Brain microvascular endothelial cell (primary cell): ENCODE measurements around the gene LRRC8E.

ENCODE experiments used
- DNase-seq: peaks from one replicate; pipeline ENCODE4 v3.0.0-alpha.2; 2020
- H3K27ac ChIP-seq: fragments of 250-450 bp; sonication (Bioruptor Pico); 2 replicates; pipeline ENCODE4 v1.5.1; 2020; ENCODE audit warnings: mild to moderate bottlenecking, moderate library complexity
- H3K27me3 ChIP-seq: fragments of 250-450 bp; sonication (Bioruptor Pico); replicated peaks from 2 replicates; pipeline ENCODE4 v1.5.1; 2020; ENCODE audit warnings: mild to moderate bottlenecking
- H3K36me3 ChIP-seq: fragments of 250-450 bp; sonication (Bioruptor Pico); replicated peaks from 2 replicates; pipeline ENCODE4 v1.5.1; 2020; ENCODE audit warnings: mild to moderate bottlenecking
- H3K4me3 ChIP-seq: 2 replicates; pipeline ENCODE4 v1.5.1; 2011; ENCODE audit warnings: low read depth, mild to moderate bottlenecking, control low read depth, low read length, moderate library complexity
- CTCF ChIP-seq: IDR thresholded peaks from 2 replicates; pipeline ENCODE4 v1.5.1; 2011; ENCODE audit warnings: low read depth, mild to moderate bottlenecking, moderate library complexity, low read length, control low read depth, inconsistent platforms; ENCODE audit errors: missing control alignments
- in situ Hi-C: cut with HindIII; loops from 2 replicates; pipeline ENCODE4 v1.10.0; 2017; ENCODE audit warnings: low sequenced_read_pairs, low pct_ligation_motif_present

Gene LRRC8E

GRCh38 chr19:7947939-7948338, 59.6 kb downstream of the LRRC8E start:
- in situ Hi-C loops = no loop called here
- no peak for TF ChIP-seq CTCF
- Histone ChIP-seq H3K4me3 (no peak overlapping the region), H3K27ac (no peak overlapping the region), H3K36me3 (no peaks in the 10 kb centered on the region), H3K27me3 (no peaks in the 10 kb centered on the region)
- DNase-seq = no peak
